ENCODE measurements around the gene TEX38.
A peak's percentile ranks its signal among the peaks of the same experiment; 100 is the strongest.

The TEX38 gene

GRCh38 chr1:46687093-46687659 lies 15.5 kb downstream of the TEX38 start:
- H3K4me3 ChIP-seq (ENCODE audit: low read depth, low read length) = peak overlapping the region; percentile 9
- DNase-seq (ENCODE audit: low read depth) = peak; percentile 96
- no peak for TF ChIP-seq CTCF (IDR thresholded peaks at IDR 0.05; ENCODE audit: control insufficient read depth, extremely low read depth, insufficient read depth)

- TF ChIP-seq CTCF (IDR thresholded peaks at IDR 0.05; ENCODE audit: control insufficient read depth, extremely low read depth, insufficient read depth) = no peak
- DNase-seq (ENCODE audit: low read depth) = no peak
- no peak overlapping the region for H3K4me3 ChIP-seq (ENCODE audit: low read depth, low read length)
These were observed 16.4 kb downstream of the TEX38 start for GRCh38 chr1:46687921-46688509.

- no peak overlapping the region for H3K4me3 ChIP-seq (ENCODE audit: low read depth, low read length)
- TF ChIP-seq CTCF (IDR thresholded peaks at IDR 0.05; ENCODE audit: control insufficient read depth, extremely low read depth, insufficient read depth) = no peak
- peak; percentile 68 for DNase-seq (ENCODE audit: low read depth)
These were observed 17.7 kb downstream of the TEX38 start for GRCh38 chr1:46689356-46689755.

GRCh38 chr1:46689897-46690296 lies 18.2 kb downstream of the TEX38 start:
- no peak for TF ChIP-seq CTCF (IDR thresholded peaks at IDR 0.05; ENCODE audit: control insufficient read depth, extremely low read depth, insufficient read depth)
- no peak for DNase-seq (ENCODE audit: low read depth)
- no peak overlapping the region for H3K4me3 ChIP-seq (ENCODE audit: low read depth, low read length)

GRCh38 chr1:46690931-46691421 lies 19.3 kb downstream of the TEX38 start:
- TF ChIP-seq CTCF (IDR thresholded peaks at IDR 0.05; ENCODE audit: control insufficient read depth, extremely low read depth, insufficient read depth) = no peak
- DNase-seq (ENCODE audit: low read depth) = no peak
- H3K4me3 ChIP-seq (ENCODE audit: low read depth, low read length) = no peak overlapping the region

- H3K4me3 ChIP-seq (ENCODE audit: low read depth, low read length) = no peak overlapping the region
- no peak for DNase-seq (ENCODE audit: low read depth)
- TF ChIP-seq CTCF (IDR thresholded peaks at IDR 0.05; ENCODE audit: control insufficient read depth, extremely low read depth, insufficient read depth) = no peak
These were observed 20.5 kb downstream of the TEX38 start for GRCh38 chr1:46691997-46692790.

Data from LNCaP clone FGC (cell line).